Body of pancreas (tissue), 4 donors: ENCODE data around the gene CROCC.
A peak's percentile ranks its signal among the peaks of the same experiment; 100 is the strongest.

Experiments
- CTCF ChIP-seq, 7 experiments: fragments of 450-650 bp in 4 of 7; fragments of 200-600 bp in 3 of 7; sonication (generic) in 3 of 7; IDR thresholded peaks; one replicate each; pipeline ENCODE4 v1.5.1; 2016 to 2019; ENCODE audit warnings: antibody characterized with exemption in 7 of 7
- POLR2A ChIP-seq, 3 donors: fragments of 450-650 bp; IDR thresholded peaks; one replicate each; pipeline ENCODE4 v1.6.1; 2016; ENCODE audit warnings: antibody characterized with exemption in 3 of 3, mild to moderate bottlenecking in 2 of 3

GRCh38 chr1:17011439-17012307 lies 89.9 kb downstream of the CROCC start, which contains the start of gene ATP13A2:
- TF ChIP-seq CTCF (IDR thresholded peaks at IDR 0.05) = no peak
- TF ChIP-seq POLR2A (IDR thresholded peaks at IDR 0.05) = peak in 1 of 3 donors; percentile 36
